T-cell (primary cell): ENCODE measurements around the gene GPT2. TPM values are rescaled to one million over a fixed set of nuclear protein-coding genes. Genes with fewer than 3 reads are reported as not detected.
A peak's percentile ranks its signal among the peaks of the same experiment; 100 is the strongest.

ENCODE experiments used
- ATAC-seq, 4 experiments: fragments of 200-7000 bp in 3 of 4; fragments of 150-1000 bp in 1 of 4; cut with Tn5 transposase; replicated peaks in 1 of 4; 1 replicate in 3 of 4; 2 replicates in 1 of 4; pipeline ENCODE4 v1.10.0; 2021; ENCODE audit warnings: moderate library complexity in 3 of 4, mild to moderate bottlenecking in 2 of 4, moderate number of reproducible peaks in 1 of 4
- CTCF ChIA-PET, 2 donors: fragments of 300-600 bp; sonication (Branson Sonifier 250); formaldehyde crosslinking; loops; one replicate each; lab custom pipeline; 2022; ENCODE audit warnings: antibody characterized with exemption in 2 of 2; lab: Charles Lee
- POLR2A ChIA-PET, 2 donors: fragments of 300-600 bp; sonication (Branson Sonifier 250); formaldehyde crosslinking; loops; one replicate each; lab custom pipeline; 2022; ENCODE audit warnings: antibody characterized with exemption in 2 of 2; lab: Charles Lee
- DNase-seq, 35 experiments: peaks; one replicate each; pipeline versions ENCODE4 v3.0.0 to v3.0.0-alpha.2; 2013 to 2023
- H3K27ac ChIP-seq: one replicate; pipeline ENCODE4 v1.5.1; 2013; ENCODE audit warnings: low read length
- H3K27me3 ChIP-seq, 2 experiments: replicated peaks in 1 of 2; 1 replicate in 1 of 2; 2 replicates in 1 of 2; pipeline versions ENCODE4 v1.6.1 to v1.7.0; 2013; ENCODE audit warnings: low read length in 1 of 2, mixed read lengths in 1 of 2; ENCODE audit not compliant: control insufficient read depth in 2 of 2, insufficient read depth in 2 of 2; ENCODE audit errors: extremely low read depth in 1 of 2
- H3K36me3 ChIP-seq, 2 donors: 1 replicate in 1 of 2; 2 replicates in 1 of 2; pipeline versions ENCODE4 v1.6.1 to v1.7.0; 2013; ENCODE audit warnings: low read length in 1 of 2; ENCODE audit not compliant: control insufficient read depth in 2 of 2, insufficient read depth in 1 of 2; ENCODE audit errors: extremely low read depth in 1 of 2
- H3K4me1 ChIP-seq, 2 experiments: 1 replicate in 1 of 2; 2 replicates in 1 of 2; pipeline versions ENCODE4 v1.6.1 to v1.7.0; 2013; ENCODE audit warnings: low read length in 2 of 2, mixed read lengths in 1 of 2; ENCODE audit not compliant: insufficient read depth in 2 of 2, control insufficient read depth in 1 of 2; ENCODE audit errors: extremely low read depth in 1 of 2
- H3K4me3 ChIP-seq, 2 donors: 1 replicate in 1 of 2; 2 replicates in 1 of 2; pipeline versions ENCODE4 v1.5.1 to v1.7.0; 2013; ENCODE audit warnings: mild to moderate bottlenecking in 2 of 2, low read length in 1 of 2, moderate library complexity in 1 of 2; ENCODE audit not compliant: control insufficient read depth in 1 of 2; ENCODE audit errors: extremely low read depth in 1 of 2
- H3K9me3 ChIP-seq: 2 replicates; pipeline ENCODE4 v1.7.0; 2013
- H3K27ac Mint-ChIP-seq, 2 donors: one replicate each; pipeline ENCODE4 v1.8.0; 2020 to 2021; ENCODE audit warnings: mild to moderate bottlenecking in 2 of 2, mixed read lengths in 2 of 2
- H3K27me3 Mint-ChIP-seq, 2 donors: one replicate each; pipeline ENCODE4 v1.8.0; 2021 to 2022; ENCODE audit warnings: mixed read lengths in 2 of 2
- H3K36me3 Mint-ChIP-seq: one replicate; pipeline ENCODE4 v1.8.0; 2021; ENCODE audit warnings: mixed read lengths
- H3K4me1 Mint-ChIP-seq, 3 donors: one replicate each; pipeline ENCODE4 v1.8.0; 2020 to 2022; ENCODE audit warnings: mixed read lengths in 3 of 3, mild to moderate bottlenecking in 1 of 3
- H3K4me3 Mint-ChIP-seq, 3 donors: one replicate each; pipeline ENCODE4 v1.8.0; 2020 to 2022; ENCODE audit warnings: mild to moderate bottlenecking in 3 of 3, mixed read lengths in 3 of 3, moderate library complexity in 3 of 3
- H3K9me3 Mint-ChIP-seq, 3 donors: one replicate each; pipeline ENCODE4 v1.8.0; 2020 to 2022; ENCODE audit warnings: mixed read lengths in 3 of 3
- WGBS: methylation state at CpG from one replicate; pipeline ENCODE4 v1.1.5; 2013; ENCODE audit warnings: missing lambda C conversion rate; ENCODE audit not compliant: insufficient coverage; 5-methylcytosine and 5-hydroxymethylcytosine counted together
- total RNA-seq, 35 experiments: library from RNA in 6 of 35; stranded (reverse) in 6 of 35; fragments of 120-200 nt in 1 of 35; gene quantifications; one replicate each; pipeline versions ENCODE4 v1.2.1 to v1.2.4 and lab custom pipeline; 2013 to 2026

The GPT2 gene
- total RNA-seq, 5 donors from 2014 or later (not counting 1 experiment from before 2014, with no cell fraction given): 0.40 to 4.7 (median 2.1) TPM

DNA sequence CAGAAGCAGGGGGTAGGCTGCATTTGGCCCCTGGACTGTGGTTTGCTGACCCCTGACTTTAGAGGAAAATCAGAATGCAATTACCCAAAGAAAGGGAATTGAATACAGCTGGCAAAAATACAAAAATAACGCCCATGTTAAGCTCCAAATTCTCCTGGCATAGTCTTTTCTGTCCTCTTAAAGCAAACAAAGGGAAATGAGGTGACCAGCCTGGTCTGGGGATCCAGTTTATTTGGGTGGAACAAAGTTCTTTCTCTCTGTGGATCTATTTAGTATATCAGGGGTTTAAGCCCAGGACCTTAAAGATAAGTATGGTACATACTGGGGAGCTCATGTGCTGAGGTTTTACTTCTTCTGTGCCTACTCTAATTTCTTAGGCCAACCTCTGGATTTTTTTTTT, 65.8 kb downstream of the GPT2 start:
- H3K27me3 Mint-ChIP-seq: no peaks in the 10 kb centered on the region
- H3K4me3 Mint-ChIP-seq: no peak overlapping the region
- H3K9me3 Mint-ChIP-seq: no peaks in the 10 kb centered on the region
- DNase-seq (no peak), ATAC-seq (no peak)
- no peak overlapping the region for H3K27ac ChIP-seq
- no peaks in the 10 kb centered on the region for H3K9me3 ChIP-seq
- H3K4me1 Mint-ChIP-seq: peaks cover 0 to 7% (median 0%) of the 10 kb centered on the region in 3 donors
- no peak overlapping the region for H3K27ac Mint-ChIP-seq
- H3K36me3 ChIP-seq: peaks cover 0 to 6% of the 10 kb centered on the region in 2 donors
- H3K4me1 ChIP-seq: no peaks in the 10 kb centered on the region
- no peaks in the 10 kb centered on the region for H3K27me3 ChIP-seq
- H3K36me3 Mint-ChIP-seq: peaks cover 5% of the 10 kb centered on the region
- WGBS: no CpG with 5 or more reads among the region's 1 CpG
- ChIA-PET CTCF (interaction anchor here (0.6 to 0.8 kb wide), 4 partner anchors 120 to 1214 kb away, joined by 3 to 6 read pairs (median 4); no protein-coding TSS in a partner anchor), POLR2A (no interaction called here)
- no peak overlapping the region for H3K4me3 ChIP-seq

DNA sequence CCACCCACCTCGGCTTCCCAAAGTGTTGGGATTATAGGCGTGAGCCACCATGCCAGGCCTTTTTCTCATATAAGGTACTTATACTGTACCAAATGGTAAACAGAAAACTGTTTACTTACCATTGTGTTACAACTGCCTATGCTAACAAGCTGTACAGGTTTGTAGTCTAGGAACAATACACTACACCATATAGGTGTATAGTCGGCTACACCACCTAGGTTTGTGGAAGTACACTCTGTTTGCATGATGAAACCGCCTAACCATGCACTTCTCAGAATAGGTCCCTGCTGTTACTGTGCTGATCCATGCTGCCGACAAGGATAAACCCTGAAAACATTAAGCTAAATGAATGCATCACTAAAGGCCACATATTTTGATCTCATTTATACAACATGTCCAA, 70.4 kb downstream of the GPT2 start:
- Mint-ChIP-seq H3K27ac (no peak overlapping the region), H3K4me3 (no peak overlapping the region), H3K36me3 (peaks cover 23% of the 10 kb centered on the region), H3K27me3 (no peaks in the 10 kb centered on the region), H3K9me3 (no peaks in the 10 kb centered on the region), H3K4me1 (peaks cover 3 to 8% (median 4%) of the 10 kb centered on the region in 3 donors)
- H3K36me3 ChIP-seq: peaks cover 9 to 45% of the 10 kb centered on the region in 2 donors
- ATAC-seq: no peak
- H3K4me1 ChIP-seq: no peaks in the 10 kb centered on the region
- no peak for DNase-seq
- H3K27ac ChIP-seq: no peak overlapping the region
- H3K9me3 ChIP-seq: no peaks in the 10 kb centered on the region
- WGBS: 100% methylated on average over 1 of the region's 5 CpGs
- ChIA-PET POLR2A (no interaction called here), CTCF (interaction anchor here in 1 of 2 donors (0.6 kb wide), 2 partner anchors 83 to 551 kb away, joined by 3 to 6 read pairs; no protein-coding TSS in a partner anchor)
- H3K4me3 ChIP-seq: no peak overlapping the region
- H3K27me3 ChIP-seq: no peaks in the 10 kb centered on the region

DNA sequence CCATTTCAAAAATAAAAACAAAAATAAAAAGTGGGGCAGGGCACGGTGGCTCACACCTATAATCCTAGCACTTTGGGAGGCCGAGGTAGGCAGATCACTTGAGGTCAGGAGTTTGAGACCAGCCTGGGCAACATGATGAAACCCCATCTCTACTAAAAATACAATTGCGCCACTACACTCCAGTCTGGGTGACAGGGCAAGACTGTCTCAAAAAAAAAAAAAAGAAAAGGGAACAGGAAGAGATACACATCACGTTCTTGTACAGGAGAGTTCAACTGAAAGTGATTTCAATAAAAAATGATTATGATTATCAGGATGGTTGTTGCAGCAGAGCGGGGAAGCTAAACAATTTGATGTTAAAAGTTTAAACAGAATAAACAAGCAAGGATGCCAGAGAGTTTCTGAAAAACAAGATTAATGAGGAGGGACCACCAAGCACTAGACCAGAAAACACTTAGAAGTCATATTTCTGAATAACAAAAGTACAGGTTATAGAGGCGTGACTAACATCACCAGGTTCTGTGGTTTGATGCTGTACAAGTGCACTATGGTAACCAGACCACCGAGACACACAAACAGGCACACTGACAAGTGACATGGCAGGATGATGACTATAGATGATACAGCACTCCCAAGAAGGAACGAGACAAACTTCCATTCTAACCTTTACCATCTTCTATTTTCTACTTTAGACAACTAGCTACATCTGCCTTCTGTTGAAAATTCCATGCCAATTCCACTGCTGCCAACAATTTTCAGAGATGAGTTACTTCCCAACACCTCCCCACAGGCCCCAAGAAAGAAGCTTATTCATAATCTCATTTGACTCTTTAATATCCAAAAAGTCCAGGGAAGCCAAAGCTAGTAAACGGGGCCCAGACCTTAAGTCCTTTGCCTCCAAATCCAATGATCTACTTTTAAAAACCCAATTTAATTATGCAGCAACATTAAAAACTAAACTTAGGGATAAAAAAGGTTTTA, 77.5 kb downstream of the GPT2 start:
- Histone ChIP-seq H3K4me3 (no peak overlapping the region), H3K27me3 (no peaks in the 10 kb centered on the region), H3K4me1 (no peaks in the 10 kb centered on the region), H3K27ac (peak overlapping the region; percentile 9), H3K36me3 (peaks cover 19 to 92% of the 10 kb centered on the region in 2 donors), H3K9me3 (no peaks in the 10 kb centered on the region)
- Mint-ChIP-seq H3K9me3 (no peaks in the 10 kb centered on the region), H3K36me3 (peaks cover 48% of the 10 kb centered on the region), H3K4me1 (peaks cover 41 to 46% (median 44%) of the 10 kb centered on the region in 3 donors), H3K27ac (peak overlapping the region; percentile 78 to 79), H3K4me3 (peak overlapping the region in 1 of 3 donors; percentile 9), H3K27me3 (no peaks in the 10 kb centered on the region)
- peak; percentile 78 to 90 (median 87) for ATAC-seq
- POLR2A ChIA-PET: interaction anchor here in 1 of 2 donors (0.5 to 1.0 kb wide), 4 partner anchors 10 to 1630 kb away, joined by 3 to 6 read pairs (median 4); no protein-coding TSS in a partner anchor
- CTCF ChIA-PET: interaction anchor here (0.6 to 1.5 kb wide), 6 partner anchors 12 to 1197 kb away, joined by 3 to 5 read pairs (median 4); no protein-coding TSS in a partner anchor
- 47% methylated on average over 5 of the region's 9 CpGs for WGBS
- peak in 16 of 35 experiments; percentile 8 to 51 (median 17) for DNase-seq

DNA sequence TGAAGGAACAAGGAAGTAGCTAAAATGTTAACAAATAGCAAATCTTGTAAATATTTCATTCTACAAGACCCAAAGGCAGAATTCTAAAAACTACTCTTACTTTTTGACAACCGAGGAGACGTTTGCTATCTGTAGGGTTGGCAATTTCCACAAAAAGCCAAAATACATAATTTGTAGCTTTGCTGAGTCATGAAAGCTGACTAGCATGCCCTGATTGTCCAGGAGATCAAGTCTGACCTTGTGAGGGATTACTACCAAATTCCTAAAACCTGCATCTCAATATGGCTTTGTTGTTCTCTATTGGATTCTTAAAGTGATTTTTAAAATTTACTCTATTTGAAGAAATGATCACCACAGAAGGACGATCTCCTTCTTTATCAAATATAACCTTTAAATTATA, 78.5 kb downstream of the GPT2 start:
- Histone ChIP-seq H3K36me3 (peaks cover 22 to 92% of the 10 kb centered on the region in 2 donors), H3K4me1 (no peaks in the 10 kb centered on the region), H3K27ac (no peak overlapping the region), H3K27me3 (no peaks in the 10 kb centered on the region), H3K9me3 (no peaks in the 10 kb centered on the region), H3K4me3 (no peak overlapping the region)
- Mint-ChIP-seq H3K9me3 (no peaks in the 10 kb centered on the region), H3K27me3 (no peaks in the 10 kb centered on the region), H3K4me3 (peak overlapping the region in 1 of 3 donors; percentile 9), H3K27ac (peak overlapping the region; percentile 78 to 79), H3K36me3 (peaks cover 51% of the 10 kb centered on the region), H3K4me1 (peaks cover 49 to 53% (median 50%) of the 10 kb centered on the region in 3 donors)
- DNase-seq: no peak
- ATAC-seq: no peak
- ChIA-PET POLR2A (interaction anchor here (0.5 to 1.4 kb wide), 8 partner anchors 9 to 1277 kb away, joined by 3 to 14 read pairs (median 4); no protein-coding TSS in a partner anchor), CTCF (interaction anchor here (1.2 to 1.5 kb wide), 2 partner anchors 11 to 15 kb away, joined by 3 to 4 read pairs; no protein-coding TSS in a partner anchor)
- no CpG with 5 or more reads among the region's 3 CpGs for WGBS

DNA sequence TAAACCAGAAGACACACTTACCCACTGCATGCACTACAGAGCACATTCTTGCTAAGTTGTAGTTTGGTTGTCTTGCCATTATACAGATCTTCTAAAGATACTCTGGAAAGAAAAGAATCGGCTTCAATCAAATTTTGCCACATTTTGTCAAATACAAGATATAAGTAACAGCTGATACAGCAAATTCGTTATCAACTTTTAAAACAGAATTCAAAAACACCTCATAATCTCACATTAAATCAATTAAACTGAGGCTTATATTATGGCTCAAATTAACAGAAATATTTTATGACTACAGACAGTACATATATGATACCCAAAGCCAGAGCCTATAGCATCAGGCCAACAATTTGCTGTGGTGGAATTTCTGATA, 83.9 kb downstream of the GPT2 start:
- ChIA-PET CTCF (no interaction called here), POLR2A (interaction anchor here in 1 of 2 donors (0.7 kb wide), 1 partner anchor 17 kb away, joined by 3 read pairs; no protein-coding TSS in a partner anchor)
- Histone ChIP-seq H3K27ac (no peak overlapping the region), H3K4me1 (peaks cover 8 to 19% of the 10 kb centered on the region in 2 experiments), H3K4me3 (no peak overlapping the region), H3K9me3 (no peaks in the 10 kb centered on the region), H3K36me3 (peaks cover 11 to 76% of the 10 kb centered on the region in 2 donors), H3K27me3 (no peaks in the 10 kb centered on the region)
- WGBS: 100% methylated on average over 1 of the region's 2 CpGs
- Mint-ChIP-seq H3K4me1 (peaks cover 51 to 63% (median 62%) of the 10 kb centered on the region in 3 donors), H3K36me3 (peaks cover 51% of the 10 kb centered on the region), H3K27ac (no peak overlapping the region), H3K27me3 (no peaks in the 10 kb centered on the region), H3K4me3 (no peak overlapping the region), H3K9me3 (no peaks in the 10 kb centered on the region)
- ATAC-seq: no peak
- DNase-seq: no peak

DNA sequence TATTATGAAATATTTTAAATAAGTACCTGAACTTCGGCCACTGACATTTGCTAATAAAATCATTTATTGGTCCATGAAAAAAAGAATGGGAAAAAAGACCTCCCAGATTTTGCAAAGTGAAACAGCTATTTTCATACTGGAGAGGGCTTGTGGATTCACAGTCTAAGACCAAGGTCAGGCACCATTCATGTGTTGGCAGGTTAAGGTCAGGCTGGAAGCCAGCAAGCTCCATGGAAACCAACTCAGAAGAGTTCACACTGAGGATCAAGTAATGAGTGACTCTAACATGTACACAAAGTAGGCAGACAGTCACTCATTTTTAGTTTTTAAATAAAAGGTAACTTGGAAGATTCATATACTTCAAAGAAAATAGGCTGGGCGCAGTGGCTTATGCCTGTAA, 85.9 kb downstream of the GPT2 start:
- no peaks in the 10 kb centered on the region for H3K27me3 ChIP-seq
- peaks cover 14 to 29% of the 10 kb centered on the region in 2 experiments for H3K4me1 ChIP-seq
- H3K27ac ChIP-seq: no peak overlapping the region
- ChIA-PET POLR2A (no interaction called here), CTCF (no interaction called here)
- DNase-seq: no peak
- Mint-ChIP-seq H3K27me3 (no peaks in the 10 kb centered on the region), H3K36me3 (peaks cover 41% of the 10 kb centered on the region), H3K4me1 (peaks cover 54 to 64% (median 63%) of the 10 kb centered on the region in 3 donors), H3K9me3 (no peaks in the 10 kb centered on the region), H3K27ac (no peak overlapping the region), H3K4me3 (peak overlapping the region in 1 of 3 donors; percentile 98)
- 83% methylated on average over 1 of the region's 2 CpGs for WGBS
- H3K9me3 ChIP-seq: no peaks in the 10 kb centered on the region
- peaks cover 8 to 56% of the 10 kb centered on the region in 2 donors for H3K36me3 ChIP-seq
- no peak for ATAC-seq
- no peak overlapping the region for H3K4me3 ChIP-seq
